IMR-90 (cell line): Measurements from ENCODE around the gene LIPI. TPM values are rescaled to one million over a fixed set of nuclear protein-coding genes. Genes with fewer than 3 reads are reported as not detected.

ENCODE experiments used
- ATAC-seq: fragments of 200-7000 bp; cut with Tn5 transposase; 2 replicates; pipeline ENCODE4 v1.9.1; 2020; ENCODE audit warnings: low read depth, mild to moderate bottlenecking, moderate library complexity
- BruUV-seq: library from RNA; stranded (reverse); fragments of 400-500 nt; replicated peaks from 2 replicates; lab custom pipeline; 2021; lab: Mats Ljungman, UMichigan
- CTCF ChIA-PET: fragments of 300-600 bp; formaldehyde crosslinking; extraction: SDS; loops from one replicate; lab custom pipeline; 2021; ENCODE audit warnings: antibody characterized with exemption; lab: Yijun Ruan, JAX
- POLR2A ChIA-PET: fragments of 300-600 bp; sonication (Branson Sonifier 250); formaldehyde crosslinking; loops from one replicate; lab custom pipeline; 2022; ENCODE audit warnings: antibody characterized with exemption; ENCODE audit not compliant: unreplicated experiment; lab: Charles Lee
- DNase-seq: peaks from one replicate; pipeline ENCODE4 v3.0.0; 2013
- H2AFZ ChIP-seq: replicated peaks from 2 replicates; pipeline ENCODE3; 2013; ENCODE audit warnings: low read length, mild to moderate bottlenecking; ENCODE audit not compliant: poor library complexity
- H2AK5ac ChIP-seq: 2 replicates; pipeline ENCODE4 v1.6.1; 2013; ENCODE audit warnings: low read depth, low read length, inconsistent platforms
- H2AK9ac ChIP-seq: replicated peaks from 2 replicates; pipeline ENCODE3; 2013; ENCODE audit warnings: mild to moderate bottlenecking, low read depth, low read length, moderate library complexity; ENCODE audit not compliant: poor library complexity
- H2BK120ac ChIP-seq: 2 replicates; pipeline ENCODE4 v1.6.1; 2013; ENCODE audit warnings: low read depth, low read length, inconsistent platforms
- H2BK15ac ChIP-seq: 3 replicates; pipeline ENCODE4 v1.6.1; 2013; ENCODE audit warnings: low read depth, low read length, inconsistent platforms
- H2BK20ac ChIP-seq: 2 replicates; pipeline ENCODE4 v1.6.1; 2013; ENCODE audit warnings: low read depth, mild to moderate bottlenecking, inconsistent platforms, low read length, moderate library complexity
- H2BK5ac ChIP-seq: 2 replicates; pipeline ENCODE4 v1.6.1; 2013; ENCODE audit warnings: mild to moderate bottlenecking, low read depth, low read length, inconsistent platforms; ENCODE audit not compliant: poor library complexity, severe bottlenecking
- H3K14ac ChIP-seq: replicated peaks from 2 replicates; pipeline ENCODE4 v1.6.1; 2013; ENCODE audit warnings: low read depth, low read length, inconsistent platforms
- H3K18ac ChIP-seq: 2 replicates; pipeline ENCODE4 v1.6.1; 2013; ENCODE audit warnings: low read depth, low read length, control low read depth
- H3K23ac ChIP-seq: 2 replicates; pipeline ENCODE4 v1.6.1; 2013; ENCODE audit warnings: low read depth, low read length, inconsistent platforms
- H3K27ac ChIP-seq: 2 replicates; pipeline ENCODE4 v1.5.1; 2013; ENCODE audit warnings: mild to moderate bottlenecking, control low read depth, low read length; ENCODE audit not compliant: insufficient read depth
- H3K27me3 ChIP-seq: 2 replicates; pipeline ENCODE4 v1.6.1; 2013; ENCODE audit warnings: low read length; ENCODE audit not compliant: control insufficient read depth, insufficient read depth
- H3K36me3 ChIP-seq: 2 replicates; pipeline ENCODE4 v1.6.1; 2013; ENCODE audit warnings: low read length, mixed read lengths; ENCODE audit not compliant: control insufficient read depth, insufficient read depth
- H3K4ac ChIP-seq: 2 replicates; pipeline ENCODE4 v1.6.1; 2013; ENCODE audit warnings: low read depth, low read length, inconsistent platforms
- H3K4me1 ChIP-seq: 2 replicates; pipeline ENCODE4 v1.6.1; 2013; ENCODE audit warnings: low read length, mixed read lengths; ENCODE audit not compliant: control insufficient read depth, insufficient read depth
- H3K4me2 ChIP-seq: 2 replicates; pipeline ENCODE4 v1.6.1; 2013; ENCODE audit warnings: low read depth, mild to moderate bottlenecking, control low read depth, low read length, moderate library complexity
- H3K4me3 ChIP-seq: 2 replicates; pipeline ENCODE4 v1.5.1; 2013; ENCODE audit warnings: low read depth, mild to moderate bottlenecking, control low read depth, low read length, moderate library complexity; ENCODE audit not compliant: insufficient read depth
- H3K56ac ChIP-seq: 2 replicates; pipeline ENCODE4 v1.6.1; 2013; ENCODE audit warnings: low read length, inconsistent platforms; ENCODE audit not compliant: insufficient read depth; ENCODE audit errors: extremely low read depth
- H3K79me1 ChIP-seq, 2 experiments: 2 replicates each; pipeline ENCODE4 v1.6.1; 2013; ENCODE audit warnings: low read length in 2 of 2, inconsistent platforms in 1 of 2, low read depth in 1 of 2
- H3K9ac ChIP-seq: 2 replicates; pipeline ENCODE4 v1.6.1; 2013; ENCODE audit warnings: low read depth, low read length, control low read depth
- H3K9me1 ChIP-seq: 2 replicates; pipeline ENCODE4 v1.6.1; 2013; ENCODE audit warnings: low read length, inconsistent platforms; ENCODE audit not compliant: insufficient read depth
- H3K9me3 ChIP-seq: 2 replicates; pipeline ENCODE4 v1.6.1; 2013; ENCODE audit warnings: low read length; ENCODE audit not compliant: control insufficient read depth, insufficient read depth
- H4K20me1 ChIP-seq: 2 replicates; pipeline ENCODE4 v1.6.1; 2013; ENCODE audit warnings: low read length, inconsistent platforms; ENCODE audit not compliant: insufficient read depth
- H4K5ac ChIP-seq: 2 replicates; pipeline ENCODE4 v1.6.1; 2013; ENCODE audit warnings: mild to moderate bottlenecking, low read depth, low read length, control low read depth
- H4K8ac ChIP-seq, 2 experiments: 2 replicates each; pipeline ENCODE4 v1.6.1; 2013; ENCODE audit warnings: low read depth in 2 of 2, low read length in 2 of 2, control low read depth in 1 of 2, inconsistent platforms in 1 of 2
- H4K91ac ChIP-seq: 2 replicates; pipeline ENCODE4 v1.6.1; 2013; ENCODE audit warnings: low read depth, low read length, inconsistent platforms; ENCODE audit not compliant: insufficient read depth
- CEBPB ChIP-seq: IDR thresholded peaks from 2 replicates; pipeline ENCODE4 v1.6.1; 2012; ENCODE audit warnings: low read depth, low read length, improper control_type of control experiment
- CHD1 ChIP-seq: IDR thresholded peaks from 2 replicates; pipeline ENCODE4 v1.6.1; 2012; ENCODE audit warnings: low read depth, low read length, improper control_type of control experiment
- CTCF ChIP-seq: conservative IDR thresholded peaks from 2 replicates; pipeline ENCODE4 v1.5.1; 2012; ENCODE audit warnings: mild to moderate bottlenecking, low read depth, low read length, improper control_type of control experiment
- ELK1 ChIP-seq: fragments of 150-350 bp; IDR thresholded peaks from 2 replicates; pipeline ENCODE4 v1.6.1; 2016; ENCODE audit warnings: low read depth, mild to moderate bottlenecking, low read length, moderate library complexity, borderline replicate concordance
- MXI1 ChIP-seq: IDR thresholded peaks from 2 replicates; pipeline ENCODE4 v1.6.1; 2012; ENCODE audit warnings: low read depth, mild to moderate bottlenecking, low read length, moderate library complexity, borderline replicate concordance
- RAD21 ChIP-seq: IDR thresholded peaks from 2 replicates; pipeline ENCODE4 v1.6.1; 2012; ENCODE audit warnings: low read length, improper control_type of control experiment
- RCOR1 ChIP-seq: IDR thresholded peaks from 2 replicates; pipeline ENCODE4 v1.6.1; 2012; ENCODE audit warnings: mild to moderate bottlenecking, low read length, improper control_type of control experiment; ENCODE audit not compliant: insufficient replicate concordance
- RFX5 ChIP-seq: IDR thresholded peaks from 2 replicates; pipeline ENCODE4 v1.8.0; 2012; ENCODE audit warnings: low read depth, mild to moderate bottlenecking, low read length, moderate library complexity
- SMC3 ChIP-seq: fragments of 150-350 bp; IDR thresholded peaks from 2 replicates; pipeline ENCODE4 v1.6.1; 2016; ENCODE audit warnings: low read depth, mild to moderate bottlenecking, antibody characterized with exemption, low read length, moderate library complexity
- USF2 ChIP-seq: fragments of 150-350 bp; IDR thresholded peaks from 2 replicates; pipeline ENCODE4 v1.6.1; 2017; ENCODE audit warnings: mild to moderate bottlenecking, antibody characterized with exemption, low read length, low read depth
- WGBS, 2 experiments: methylation state at CpG; one replicate each; pipeline versions ENCODE4 v1.1.5 to v1.1.7; 2013; ENCODE audit warnings: missing lambda C conversion rate in 2 of 2; ENCODE audit not compliant: insufficient read length in 1 of 2; ENCODE audit errors: extremely low coverage in 2 of 2; 5-methylcytosine and 5-hydroxymethylcytosine counted together
- dilution Hi-C: fragments of 300-500 bp; cut with HindIII; formaldehyde crosslinking; loops from one replicate; pipeline ENCODE4 v1.14.3; 2018; ENCODE audit warnings: low sequenced_read_pairs; ENCODE audit not compliant: unreplicated experiment
- in situ Hi-C: fragments of 300-500 bp; cut with MboI; formaldehyde crosslinking; loops from 3 replicates; pipeline ENCODE4 v1.14.3; 2019; ENCODE audit warnings: low sequenced_read_pairs, inconsistent platforms, mixed read lengths
- intact Hi-C: fragments of 100-400 bp; cut with micrococcal nuclease; formaldehyde crosslinking; loops from 2 replicates; pipeline ENCODE4 v1.10.0; 2022
- polyA plus RNA-seq, 3 experiments: library from polyadenylated mRNA; depleted of rRNA; stranded (reverse); fragments of >200 nt; gene quantifications; 2 replicates each; pipeline ENCODE4 v1.2.3, GENCODE V29; 2012; ENCODE audit warnings: low replicate concordance in 1 of 3
- total RNA-seq: library from RNA; depleted of rRNA; stranded (reverse); fragments of >200 nt; gene quantifications from 2 replicates; pipeline ENCODE4 v1.2.3, GENCODE V29; 2012

LIPI gene
- total and polyA plus RNA-seq, 2 of the 4 experiments (the other 2 are of a cell fraction): not detected

- Histone ChIP-seq H3K18ac (no peak overlapping the region), H3K56ac (no peak overlapping the region), H3K9ac (no peak overlapping the region), H3K4me1 (no peaks in the 10 kb centered on the region), H3K9me3 (peaks cover 10% of the 10 kb centered on the region; the same call in 1 of the 2 replicates), H3K79me1 (no peaks in the 10 kb centered on the region), H3K4me3 (no peak overlapping the region), H3K23ac (no peak overlapping the region), H3K27me3 (no peaks in the 10 kb centered on the region), H2BK15ac (no peak overlapping the region), H2AFZ (no peak overlapping the region), H2BK20ac (no peak overlapping the region), H3K9me1 (no peaks in the 10 kb centered on the region), H4K8ac (no peak overlapping the region), H3K14ac (no peak overlapping the region), H3K4ac (no peak overlapping the region), H4K20me1 (no peaks in the 10 kb centered on the region), H3K36me3 (no peaks in the 10 kb centered on the region), H2BK120ac (no peak overlapping the region), H2AK5ac (no peak overlapping the region), H4K5ac (no peak overlapping the region), H2BK5ac (no peak overlapping the region), H3K4me2 (no peak overlapping the region), H4K91ac (no peak overlapping the region), H3K27ac (no peak overlapping the region), H2AK9ac (no peak overlapping the region)
- DNase-seq (no peak), ATAC-seq (no peak)
- dilution Hi-C loops (no loop called here), in situ Hi-C loops (no loop called here), intact Hi-C loops (no loop called here)
- BruUV-seq: no TSS peak
- CTCF ChIA-PET: no interaction called here
- TF ChIP-seq CHD1: no peak
- no peak for TF ChIP-seq MXI1
- TF ChIP-seq RAD21: no peak
- TF ChIP-seq RFX5: no peak
- no peak for TF ChIP-seq USF2
- no peak for TF ChIP-seq SMC3
- TF ChIP-seq CTCF: no peak
- no peak for TF ChIP-seq ELK1
- no peak for TF ChIP-seq CEBPB
- no peak for TF ChIP-seq RCOR1
- POLR2A ChIA-PET: no interaction called here
- WGBS, 2 experiments: 87% methylated on average over 15 of the region's 32 CpGs; no CpG with 5 or more reads in 1 of the 2 experiments
Observed at GRCh38 chr21:14075346-14076142, 135.2 kb downstream of the LIPI start.
